Measurements from ENCODE around the gene BNIP5.

BNIP5 gene

DNA sequence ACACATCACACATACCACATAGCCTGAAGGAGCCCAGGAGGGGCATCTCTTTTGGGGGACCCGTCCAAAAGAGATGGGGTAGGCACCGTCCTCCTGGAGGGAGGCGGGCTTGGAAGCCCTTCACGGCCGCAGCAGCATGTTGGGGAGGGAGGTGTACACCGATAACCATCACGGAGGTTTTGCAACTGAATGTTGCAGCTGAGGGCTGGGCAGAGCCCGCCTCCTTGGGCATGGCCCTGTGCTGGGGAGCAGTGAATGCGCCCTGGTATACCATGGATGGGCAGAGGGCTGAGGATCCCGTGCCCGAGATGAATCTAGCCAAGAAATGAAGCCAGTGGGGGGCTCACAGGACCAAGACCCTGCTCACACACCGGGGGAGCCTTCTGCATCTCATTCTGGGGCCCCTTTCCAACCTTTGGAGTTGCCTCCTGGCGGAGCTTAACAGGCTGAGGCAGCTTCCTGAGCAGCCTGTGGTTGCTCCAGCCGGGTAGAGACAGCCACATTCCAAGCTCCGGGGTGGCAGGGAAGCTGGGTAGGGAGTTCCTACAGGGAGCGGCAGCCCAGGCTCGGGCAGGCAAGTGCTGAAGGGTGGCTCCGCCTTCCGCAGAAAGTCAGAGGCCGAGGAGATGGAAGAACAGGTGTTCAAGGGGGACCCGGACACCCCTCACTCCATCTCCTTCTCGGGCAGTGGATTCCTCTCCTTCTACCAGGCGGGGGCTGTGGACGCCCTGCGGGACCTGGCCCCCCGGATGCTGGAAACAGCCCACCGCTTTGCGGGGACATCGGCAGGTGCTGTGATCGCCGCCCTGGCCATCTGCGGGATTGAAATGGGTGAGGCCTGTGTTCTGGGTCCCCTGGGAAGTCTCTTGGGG lies 66.6 kb downstream of the BNIP5 start, which contains the start of gene PNPLA1:
Gene PNPLA1 (plus strand): TSS at position 227 of the 872 bp plus-strand sequence. CDS start 400 bp downstream, at position 627.
- 83% methylated on average over 32 of the region's 32 CpGs for WGBS
- no peaks in the 10 kb centered on the region for H3K4me1 ChIP-seq (ENCODE audit: insufficient read depth, low read length)
- no peak within 1 kb of the TSS for H3K27ac ChIP-seq (ENCODE audit: low read depth, low read length)
- H3K4me3 ChIP-seq (ENCODE audit: low read length): no peak within 1 kb of the TSS
- no peak within 1 kb of the TSS for H3K9ac ChIP-seq (ENCODE audit: low read depth, low read length)
- H3K9me3 ChIP-seq (ENCODE audit: insufficient read depth, low read depth, low read length): no peaks in the 10 kb centered on the region; the same call in 1 of the 2 replicates
- H3K36me3 ChIP-seq (ENCODE audit: insufficient read depth, low read length): no peaks in the 10 kb centered on the region
- no peaks in the 10 kb centered on the region; the same call in 1 of the 2 replicates for H3K27me3 ChIP-seq (ENCODE audit: insufficient read depth, low read length)

DNA sequence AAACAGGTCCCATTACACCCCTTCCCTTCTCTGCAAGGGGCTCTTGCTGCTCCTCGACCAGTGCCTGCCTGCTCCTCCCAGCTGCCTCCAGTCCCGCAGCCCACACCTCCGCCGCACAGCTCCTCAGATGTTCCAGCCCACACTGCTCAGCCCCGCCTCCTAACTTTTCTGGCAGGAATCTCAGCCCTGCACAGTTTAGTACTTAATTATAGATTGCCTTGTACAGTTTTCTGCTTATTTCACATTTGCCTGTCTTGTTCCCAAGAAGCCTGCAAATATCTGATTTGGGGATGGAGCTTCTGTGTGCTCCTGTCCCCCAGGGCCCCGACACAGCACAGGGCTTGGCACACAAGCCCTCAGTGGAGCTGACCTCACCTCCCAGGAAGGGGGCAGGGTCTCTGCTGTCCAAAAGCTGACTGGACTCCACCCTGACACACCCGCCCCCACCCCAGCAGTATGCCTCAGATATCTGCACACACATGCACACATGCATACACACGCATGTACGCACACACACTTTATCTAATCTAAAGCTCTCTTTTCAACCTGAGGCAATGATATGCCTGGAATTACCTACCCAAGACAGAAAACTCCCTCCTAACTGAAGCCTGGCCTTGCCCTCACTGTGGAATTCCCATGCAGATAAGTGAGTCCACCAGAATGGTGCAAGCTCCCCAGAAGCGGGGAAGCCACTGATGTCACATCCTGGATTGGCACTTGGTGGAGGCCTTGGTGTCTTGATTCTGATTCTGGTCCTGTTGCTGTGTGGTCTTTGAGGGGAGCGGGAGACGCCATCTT lies 68.0 kb downstream of the BNIP5 start:
- Histone ChIP-seq H3K27me3 (ENCODE audit: insufficient read depth, low read length) (no peaks in the 10 kb centered on the region; the same call in 1 of the 2 replicates), H3K9ac (ENCODE audit: low read depth, low read length) (no peak overlapping the region), H3K9me3 (ENCODE audit: insufficient read depth, low read depth, low read length) (no peaks in the 10 kb centered on the region; the same call in 1 of the 2 replicates), H3K4me3 (ENCODE audit: low read length) (no peak overlapping the region), H3K36me3 (ENCODE audit: insufficient read depth, low read length) (no peaks in the 10 kb centered on the region), H3K4me1 (ENCODE audit: insufficient read depth, low read length) (no peaks in the 10 kb centered on the region), H3K27ac (ENCODE audit: low read depth, low read length) (no peak overlapping the region)
- 87% methylated on average over 10 of the region's 12 CpGs for WGBS

DNA sequence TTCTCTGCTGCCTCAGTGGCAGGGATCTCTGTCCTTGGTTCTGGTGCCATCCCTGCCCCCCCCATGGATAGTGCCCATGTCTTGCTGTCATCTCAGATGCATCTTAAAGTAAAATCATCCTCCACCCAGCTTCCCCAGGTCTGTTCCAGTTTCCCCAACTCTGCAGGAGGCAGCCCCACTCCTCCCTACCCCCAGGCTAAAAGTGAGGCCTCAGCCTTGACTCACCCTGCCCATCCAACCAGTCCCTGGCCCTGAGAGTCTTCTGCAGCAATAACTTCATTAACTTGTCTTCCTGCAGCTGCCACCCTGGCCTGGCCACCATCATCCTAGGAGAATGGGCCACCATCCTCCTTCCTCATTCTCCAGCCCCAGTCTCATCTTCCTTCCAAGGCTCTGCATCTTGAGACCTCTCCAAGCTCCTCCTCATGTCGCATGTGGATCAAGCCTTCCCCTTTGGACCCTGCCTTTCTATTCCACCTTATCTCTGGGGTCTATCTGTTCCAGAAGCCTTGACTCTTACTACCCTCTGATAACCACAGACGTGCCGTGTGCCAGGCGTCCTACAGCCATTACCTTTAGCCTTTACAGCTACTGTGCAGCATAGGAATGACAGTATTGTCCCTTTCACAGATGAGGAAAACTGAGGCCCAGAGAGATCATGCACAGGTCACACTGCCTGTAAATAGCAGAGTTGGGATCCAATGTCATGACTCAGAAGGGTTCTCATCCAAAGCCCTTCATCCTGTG lies 68.8 kb downstream of the BNIP5 start:
- Histone ChIP-seq H3K4me1 (ENCODE audit: insufficient read depth, low read length) (no peaks in the 10 kb centered on the region), H3K27me3 (ENCODE audit: insufficient read depth, low read length) (no peaks in the 10 kb centered on the region; the same call in 1 of the 2 replicates), H3K9ac (ENCODE audit: low read depth, low read length) (no peak overlapping the region), H3K9me3 (ENCODE audit: insufficient read depth, low read depth, low read length) (no peaks in the 10 kb centered on the region; the same call in 1 of the 2 replicates), H3K36me3 (ENCODE audit: insufficient read depth, low read length) (no peaks in the 10 kb centered on the region), H3K27ac (ENCODE audit: low read depth, low read length) (no peak overlapping the region), H3K4me3 (ENCODE audit: low read length) (no peak overlapping the region)
- 96% methylated on average over 4 of the region's 4 CpGs for WGBS

DNA sequence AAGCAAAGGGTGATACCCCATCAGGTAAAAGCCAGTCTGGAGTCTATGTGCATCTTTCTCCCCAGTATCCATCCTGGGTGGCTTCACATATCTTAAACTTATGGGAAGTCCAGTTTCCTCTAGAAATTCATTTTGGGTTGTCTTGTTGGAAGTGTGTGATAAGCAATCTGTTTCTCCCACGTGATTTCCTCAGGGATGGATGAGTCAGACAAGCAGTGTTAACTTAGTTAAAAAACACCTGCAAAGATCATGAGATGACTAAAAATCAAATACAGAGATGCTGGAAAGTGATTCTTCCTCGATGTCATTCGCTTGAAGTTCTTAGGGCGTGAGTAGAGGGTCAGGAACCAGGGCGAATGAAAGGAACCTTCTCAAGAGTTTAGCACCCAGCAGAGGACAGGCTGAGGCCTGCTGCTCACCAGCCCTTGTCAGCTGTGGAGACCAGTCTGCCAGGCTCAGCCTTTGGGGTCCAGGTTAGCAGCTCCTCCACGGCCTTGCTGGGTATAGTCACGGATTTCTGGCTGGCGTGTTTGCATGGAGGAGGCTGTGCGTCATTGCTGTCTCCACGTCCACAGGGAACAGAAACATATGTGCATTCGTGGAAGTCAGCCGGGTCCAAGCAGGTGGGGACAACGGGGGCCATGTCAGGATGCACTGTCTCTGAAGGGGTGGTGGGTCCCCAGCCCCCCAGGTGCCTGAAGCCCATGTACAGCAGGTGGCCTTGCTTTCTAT lies 69.6 kb downstream of the BNIP5 start:
- Histone ChIP-seq H3K27me3 (ENCODE audit: insufficient read depth, low read length) (no peaks in the 10 kb centered on the region; the same call in 1 of the 2 replicates), H3K4me3 (ENCODE audit: low read length) (no peak overlapping the region), H3K27ac (ENCODE audit: low read depth, low read length) (no peak overlapping the region), H3K9me3 (ENCODE audit: insufficient read depth, low read depth, low read length) (no peaks in the 10 kb centered on the region; the same call in 1 of the 2 replicates), H3K36me3 (ENCODE audit: insufficient read depth, low read length) (no peaks in the 10 kb centered on the region), H3K9ac (ENCODE audit: low read depth, low read length) (no peak overlapping the region), H3K4me1 (ENCODE audit: insufficient read depth, low read length) (no peaks in the 10 kb centered on the region)
- 93% methylated on average over 13 of the region's 13 CpGs for WGBS
